Mesodermal cell (in vitro differentiated cells): ENCODE measurements around the gene TBL1Y.

Experiments used
- H3K27ac ChIP-seq: 2 replicates; pipeline ENCODE4 v1.7.0; 2013; ENCODE audit warnings: mild to moderate bottlenecking, low read depth, low read length, moderate library complexity; ENCODE audit not compliant: severe bottlenecking
- H3K36me3 ChIP-seq: 2 replicates; pipeline ENCODE4 v1.7.1; 2013; ENCODE audit warnings: mild to moderate bottlenecking, low read length, moderate library complexity; ENCODE audit not compliant: control insufficient read depth, insufficient read depth
- H3K4me1 ChIP-seq: one replicate; pipeline ENCODE4 v1.7.1; 2013; ENCODE audit warnings: mild to moderate bottlenecking, low read length; ENCODE audit not compliant: insufficient read depth, control insufficient read depth, poor library complexity, severe bottlenecking
- H3K4me3 ChIP-seq: 2 replicates; pipeline ENCODE4 v1.7.0; 2013; ENCODE audit warnings: low read length, control low read depth, mild to moderate bottlenecking; ENCODE audit not compliant: insufficient read depth, poor library complexity, severe bottlenecking; ENCODE audit errors: extremely low read depth
- H3K9me3 ChIP-seq: 2 replicates; pipeline ENCODE4 v1.7.1; 2013; ENCODE audit warnings: mild to moderate bottlenecking, low read length, moderate library complexity; ENCODE audit not compliant: control insufficient read depth
- WGBS, 2 experiments: methylation state at CpG; one replicate each; pipeline ENCODE4 v1.1.5; 2013; ENCODE audit warnings: missing lambda C conversion rate in 2 of 2; ENCODE audit not compliant: insufficient coverage in 2 of 2; 5-methylcytosine and 5-hydroxymethylcytosine counted together

Gene TBL1Y

GRCh38 chrY:7125136-7126056 lies 214.9 kb downstream of the TBL1Y start:
- WGBS, 2 experiments, result 58 to 80% methylated on average over 2 to 3 of the region's 6 CpGs
- Histone ChIP-seq H3K36me3 (no peaks in the 10 kb centered on the region), H3K9me3 (no peaks in the 10 kb centered on the region), H3K4me3 (no peak overlapping the region), H3K4me1 (no peaks in the 10 kb centered on the region), H3K27ac (no peak overlapping the region)

GRCh38 chrY:7128211-7128610 lies 217.7 kb downstream of the TBL1Y start:
- no peaks in the 10 kb centered on the region for H3K4me1 ChIP-seq
- H3K9me3 ChIP-seq, result no peaks in the 10 kb centered on the region
- no peaks in the 10 kb centered on the region for H3K36me3 ChIP-seq
- H3K4me3 ChIP-seq, result no peak overlapping the region
- WGBS, 2 experiments, result 75 to 82% methylated on average over 2 of the region's 3 CpGs
- H3K27ac ChIP-seq, result no peak overlapping the region
